GM23338 (cell line): Measurements from ENCODE around the gene TBC1D2B. TPM values are rescaled to one million over a fixed set of nuclear protein-coding genes. Genes with fewer than 3 reads are reported as not detected.

Experiments used
- polyA plus RNA-seq: library from polyadenylated mRNA; unstranded; fragments of >200 nt; fragmentation: Nextera tagmentation; extraction: Ambion mirVana; gene quantifications from 2 replicates; pipeline ENCODE4 v1.2.1, GENCODE V29; 2016
- small RNA-seq: library from RNA; depleted of rRNA; stranded (forward); fragments of <200 nt; gene quantifications from one replicate; pipeline ENCODE3, GENCODE V24; 2014; ENCODE audit warnings: low replicate concordance
- total RNA-seq: library from RNA; depleted of rRNA; stranded (reverse); fragments of >200 nt; shearing (Covaris generic); gene quantifications from 2 replicates; pipeline ENCODE4 v1.2.3, GENCODE V29; 2014; rRNA removed

The TBC1D2B gene
- total and polyA plus RNA-seq, 2 experiments from 2014 or later: 3.6 to 17.8 TPM

Small RNAs within 50 kb of the gene (small RNA-seq; reads per million reads assigned to genes)
- not detected for gene RF00092

Other genes with a start within 250 kb of the TBC1D2B start
- not detected in 2 replicates for gene SH2D7, start 14.8 kb upstream of the TBC1D2B start, total RNA-seq
- 0.31 and 0.33 TPM in 2 replicates for gene SH2D7, start 14.8 kb upstream of the TBC1D2B start, polyA plus RNA-seq
- gene CIB2, start 53.7 kb upstream of the TBC1D2B start, total RNA-seq: 62.6 and 64.4 TPM in 2 replicates
- 56.6 and 59.5 TPM in 2 replicates for gene CIB2, start 53.7 kb upstream of the TBC1D2B start, polyA plus RNA-seq
- gene IDH3A, start 71.7 kb upstream of the TBC1D2B start, total RNA-seq: 40.5 and 41.6 TPM in 2 replicates
- 18.6 and 24.1 TPM in 2 replicates for gene IDH3A, start 71.7 kb upstream of the TBC1D2B start, polyA plus RNA-seq
- 7.3 and 10.0 TPM in 2 replicates for gene ACSBG1, start 156.9 kb upstream of the TBC1D2B start, total RNA-seq
- 1.9 TPM in 2 replicates for gene ACSBG1, start 156.9 kb upstream of the TBC1D2B start, polyA plus RNA-seq
- 10.3 and 12.5 TPM in 2 replicates for gene DNAJA4, start 186.9 kb upstream of the TBC1D2B start, total RNA-seq
- gene DNAJA4, start 186.9 kb upstream of the TBC1D2B start, polyA plus RNA-seq: 5.0 and 5.4 TPM in 2 replicates
- gene SKIC8, start 221.9 kb upstream of the TBC1D2B start, total RNA-seq: 47.0 and 59.4 TPM in 2 replicates
- gene SKIC8, start 221.9 kb upstream of the TBC1D2B start, polyA plus RNA-seq: 68.6 and 73.8 TPM in 2 replicates